Vagina (tissue), 2 donors: ENCODE measurements around the gene RAMP1.

Experiments
- POLR2A ChIP-seq, 2 donors: fragments of 450-650 bp; IDR thresholded peaks; one replicate each; pipeline ENCODE4 v1.6.1; 2017; ENCODE audit warnings: antibody characterized with exemption in 2 of 2, mild to moderate bottlenecking in 2 of 2, moderate library complexity in 2 of 2
- TF ChIP-seq, protein P1 (sequence below), 3 experiments: fragments of 450-650 bp in 2 of 3; fragments of 200-600 bp in 1 of 3; sonication (generic) in 1 of 3; IDR thresholded peaks; one replicate each; pipeline ENCODE4 v1.5.1; 2017 to 2019; ENCODE audit warnings: antibody characterized with exemption in 3 of 3, mild to moderate bottlenecking in 2 of 3, moderate library complexity in 2 of 3

- TF ChIP-seq, protein P1, sequence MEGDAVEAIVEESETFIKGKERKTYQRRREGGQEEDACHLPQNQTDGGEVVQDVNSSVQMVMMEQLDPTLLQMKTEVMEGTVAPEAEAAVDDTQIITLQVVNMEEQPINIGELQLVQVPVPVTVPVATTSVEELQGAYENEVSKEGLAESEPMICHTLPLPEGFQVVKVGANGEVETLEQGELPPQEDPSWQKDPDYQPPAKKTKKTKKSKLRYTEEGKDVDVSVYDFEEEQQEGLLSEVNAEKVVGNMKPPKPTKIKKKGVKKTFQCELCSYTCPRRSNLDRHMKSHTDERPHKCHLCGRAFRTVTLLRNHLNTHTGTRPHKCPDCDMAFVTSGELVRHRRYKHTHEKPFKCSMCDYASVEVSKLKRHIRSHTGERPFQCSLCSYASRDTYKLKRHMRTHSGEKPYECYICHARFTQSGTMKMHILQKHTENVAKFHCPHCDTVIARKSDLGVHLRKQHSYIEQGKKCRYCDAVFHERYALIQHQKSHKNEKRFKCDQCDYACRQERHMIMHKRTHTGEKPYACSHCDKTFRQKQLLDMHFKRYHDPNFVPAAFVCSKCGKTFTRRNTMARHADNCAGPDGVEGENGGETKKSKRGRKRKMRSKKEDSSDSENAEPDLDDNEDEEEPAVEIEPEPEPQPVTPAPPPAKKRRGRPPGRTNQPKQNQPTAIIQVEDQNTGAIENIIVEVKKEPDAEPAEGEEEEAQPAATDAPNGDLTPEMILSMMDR (IDR thresholded peaks at IDR 0.05), result no peak
- TF ChIP-seq POLR2A (IDR thresholded peaks at IDR 0.05), result no peak
Measured at GRCh38 chr2:237934186-237934585, 74.8 kb downstream of the RAMP1 start.
